ENCODE measurements around the gene XPC. TPM values are rescaled to one million over a fixed set of nuclear protein-coding genes. Genes with fewer than 3 reads are reported as not detected.

XPC gene
- total RNA-seq, 1 experiment from 2014 or later, result 15.1 TPM

DNA sequence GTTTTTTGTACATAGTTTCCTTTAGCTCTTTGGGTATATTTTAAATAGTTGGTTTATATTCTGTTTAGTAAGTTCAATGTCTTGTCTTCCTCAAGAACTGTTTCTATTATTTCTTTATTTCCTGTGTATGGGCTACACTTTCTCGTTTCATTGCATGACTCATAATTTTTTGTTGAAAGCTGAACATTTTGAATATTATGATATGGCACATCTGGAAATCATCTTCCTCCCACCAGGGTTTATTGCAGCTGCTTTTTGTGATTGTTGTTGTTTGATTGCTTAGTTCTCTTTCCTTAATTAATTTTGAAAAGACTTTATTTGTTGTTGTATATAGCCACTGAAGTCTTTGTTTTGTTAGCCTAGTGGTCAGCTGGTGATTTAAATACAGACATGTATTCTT is 44.1 kb upstream of the XPC start:
- Histone ChIP-seq H3K27me3 (ENCODE audit: control insufficient read depth, insufficient read depth, low read length) (no peaks in the 10 kb centered on the region), H3K4me1 (ENCODE audit: control insufficient read depth, insufficient read depth, low read length) (peaks cover 4% of the 10 kb centered on the region; the same call in 1 of the 2 replicates), H3K27ac (ENCODE audit: low read length) (no peak overlapping the region; the same call in 1 of the 2 replicates), H3K36me3 (ENCODE audit: control insufficient read depth, insufficient read depth, low read length) (no peaks in the 10 kb centered on the region), H3K9me3 (ENCODE audit: control insufficient read depth, insufficient read depth, low read depth, low read length) (peaks cover 17% of the 10 kb centered on the region; the same call in 1 of the 2 replicates), H3K4me3 (ENCODE audit: low read depth in 2 of 2, low read length in 2 of 2) (no peak overlapping the region)
- ChIA-PET CTCF (no interaction called here), POLR2A (no interaction called here)
- TF ChIP-seq POLR2AphosphoS5 (IDR thresholded peaks at IDR 0.05; ENCODE audit: low read depth, low read length), result no peak
- no TSS peak for BruUV-seq (replicated peaks)
- in situ Hi-C loops (cut with HindIII; ENCODE audit: low pct_unique_long_range_greater_than_20kb, low sequenced_read_pairs), result no loop called here
- DNase-seq (ENCODE audit: low read depth, low spot score) (no peak), ATAC-seq (no peak)
- intact Hi-C loops (cut with micrococcal nuclease; ENCODE audit: unreplicated experiment), result no loop called here

DNA sequence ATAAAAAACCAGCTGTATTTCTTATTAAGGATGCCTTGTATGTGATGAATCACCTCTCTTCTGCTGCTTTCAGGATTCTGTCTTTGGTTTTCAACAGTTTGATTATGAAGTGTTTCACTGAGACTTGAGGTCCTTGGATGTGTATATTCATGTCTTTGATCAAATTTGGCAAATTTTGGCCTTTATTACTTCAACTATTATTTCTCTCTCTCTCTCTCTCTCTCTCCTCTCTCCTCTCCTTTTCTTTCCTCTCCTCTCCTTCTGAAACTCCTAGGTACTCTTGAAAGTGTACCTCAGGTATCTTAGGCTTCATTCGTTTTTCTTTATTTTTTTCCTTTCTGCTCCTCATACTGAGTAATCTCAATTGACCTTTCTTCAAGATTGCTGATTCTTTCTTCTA is 43.5 kb upstream of the XPC start:
- DNase-seq (ENCODE audit: low read depth, low spot score) (no peak), ATAC-seq (no peak)
- H3K27me3 ChIP-seq (ENCODE audit: control insufficient read depth, insufficient read depth, low read length), result no peaks in the 10 kb centered on the region
- peaks cover 4% of the 10 kb centered on the region; the same call in 1 of the 2 replicates for H3K4me1 ChIP-seq (ENCODE audit: control insufficient read depth, insufficient read depth, low read length)
- no peaks in the 10 kb centered on the region for H3K36me3 ChIP-seq (ENCODE audit: control insufficient read depth, insufficient read depth, low read length)
- H3K27ac ChIP-seq (ENCODE audit: low read length), result no peak overlapping the region
- in situ Hi-C loops (cut with HindIII; ENCODE audit: low pct_unique_long_range_greater_than_20kb, low sequenced_read_pairs), result no loop called here
- no TSS peak for BruUV-seq (replicated peaks)
- TF ChIP-seq, protein P1, sequence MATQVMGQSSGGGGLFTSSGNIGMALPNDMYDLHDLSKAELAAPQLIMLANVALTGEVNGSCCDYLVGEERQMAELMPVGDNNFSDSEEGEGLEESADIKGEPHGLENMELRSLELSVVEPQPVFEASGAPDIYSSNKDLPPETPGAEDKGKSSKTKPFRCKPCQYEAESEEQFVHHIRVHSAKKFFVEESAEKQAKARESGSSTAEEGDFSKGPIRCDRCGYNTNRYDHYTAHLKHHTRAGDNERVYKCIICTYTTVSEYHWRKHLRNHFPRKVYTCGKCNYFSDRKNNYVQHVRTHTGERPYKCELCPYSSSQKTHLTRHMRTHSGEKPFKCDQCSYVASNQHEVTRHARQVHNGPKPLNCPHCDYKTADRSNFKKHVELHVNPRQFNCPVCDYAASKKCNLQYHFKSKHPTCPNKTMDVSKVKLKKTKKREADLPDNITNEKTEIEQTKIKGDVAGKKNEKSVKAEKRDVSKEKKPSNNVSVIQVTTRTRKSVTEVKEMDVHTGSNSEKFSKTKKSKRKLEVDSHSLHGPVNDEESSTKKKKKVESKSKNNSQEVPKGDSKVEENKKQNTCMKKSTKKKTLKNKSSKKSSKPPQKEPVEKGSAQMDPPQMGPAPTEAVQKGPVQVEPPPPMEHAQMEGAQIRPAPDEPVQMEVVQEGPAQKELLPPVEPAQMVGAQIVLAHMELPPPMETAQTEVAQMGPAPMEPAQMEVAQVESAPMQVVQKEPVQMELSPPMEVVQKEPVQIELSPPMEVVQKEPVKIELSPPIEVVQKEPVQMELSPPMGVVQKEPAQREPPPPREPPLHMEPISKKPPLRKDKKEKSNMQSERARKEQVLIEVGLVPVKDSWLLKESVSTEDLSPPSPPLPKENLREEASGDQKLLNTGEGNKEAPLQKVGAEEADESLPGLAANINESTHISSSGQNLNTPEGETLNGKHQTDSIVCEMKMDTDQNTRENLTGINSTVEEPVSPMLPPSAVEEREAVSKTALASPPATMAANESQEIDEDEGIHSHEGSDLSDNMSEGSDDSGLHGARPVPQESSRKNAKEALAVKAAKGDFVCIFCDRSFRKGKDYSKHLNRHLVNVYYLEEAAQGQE (IDR thresholded peaks at IDR 0.05; ENCODE audit: insufficient read depth in 1 of 2, low read depth in 2 of 2, low read length in 1 of 2), result no peak
- TF ChIP-seq, protein P2, sequence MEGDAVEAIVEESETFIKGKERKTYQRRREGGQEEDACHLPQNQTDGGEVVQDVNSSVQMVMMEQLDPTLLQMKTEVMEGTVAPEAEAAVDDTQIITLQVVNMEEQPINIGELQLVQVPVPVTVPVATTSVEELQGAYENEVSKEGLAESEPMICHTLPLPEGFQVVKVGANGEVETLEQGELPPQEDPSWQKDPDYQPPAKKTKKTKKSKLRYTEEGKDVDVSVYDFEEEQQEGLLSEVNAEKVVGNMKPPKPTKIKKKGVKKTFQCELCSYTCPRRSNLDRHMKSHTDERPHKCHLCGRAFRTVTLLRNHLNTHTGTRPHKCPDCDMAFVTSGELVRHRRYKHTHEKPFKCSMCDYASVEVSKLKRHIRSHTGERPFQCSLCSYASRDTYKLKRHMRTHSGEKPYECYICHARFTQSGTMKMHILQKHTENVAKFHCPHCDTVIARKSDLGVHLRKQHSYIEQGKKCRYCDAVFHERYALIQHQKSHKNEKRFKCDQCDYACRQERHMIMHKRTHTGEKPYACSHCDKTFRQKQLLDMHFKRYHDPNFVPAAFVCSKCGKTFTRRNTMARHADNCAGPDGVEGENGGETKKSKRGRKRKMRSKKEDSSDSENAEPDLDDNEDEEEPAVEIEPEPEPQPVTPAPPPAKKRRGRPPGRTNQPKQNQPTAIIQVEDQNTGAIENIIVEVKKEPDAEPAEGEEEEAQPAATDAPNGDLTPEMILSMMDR (IDR thresholded peaks at IDR 0.05), result no peak
- no peak for TF ChIP-seq TCF7L2 (IDR thresholded peaks at IDR 0.05; ENCODE audit: low read depth, low read length)
- TF ChIP-seq SIN3A (IDR thresholded peaks at IDR 0.05; ENCODE audit: borderline replicate concordance, insufficient read depth, low read depth, low read length), result no peak
- TF ChIP-seq POLR2AphosphoS5 (IDR thresholded peaks at IDR 0.05; ENCODE audit: low read depth, low read length), result no peak
- CTCF ChIA-PET, result no interaction called here
- H3K9me3 ChIP-seq (ENCODE audit: control insufficient read depth, insufficient read depth, low read depth, low read length), result peaks cover 17% of the 10 kb centered on the region; the same call in 1 of the 2 replicates
- POLR2A ChIA-PET, result no interaction called here
- intact Hi-C loops (cut with micrococcal nuclease; ENCODE audit: unreplicated experiment), result no loop called here
- H3K4me3 ChIP-seq (ENCODE audit: low read depth in 2 of 2, low read length in 2 of 2), result no peak overlapping the region

DNA sequence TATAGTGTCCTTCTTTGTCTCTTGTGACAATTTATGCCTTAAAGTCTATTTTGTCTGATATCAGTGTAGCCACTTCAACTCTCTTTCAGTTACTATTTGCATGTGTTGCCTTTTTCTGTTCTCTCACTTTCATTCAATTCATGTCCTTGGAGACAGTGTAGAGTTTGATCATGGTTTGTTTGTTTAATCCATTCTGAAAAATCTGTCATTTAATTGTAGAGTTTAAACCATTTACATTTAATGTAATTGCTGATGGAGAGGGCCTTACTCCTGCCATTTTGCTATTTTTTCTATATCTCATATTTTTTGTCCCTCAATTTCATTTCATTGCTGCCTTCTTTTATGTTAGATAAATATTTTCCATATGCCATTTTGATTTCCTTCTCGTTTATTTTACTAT is 42.5 kb upstream of the XPC start:
- no peaks in the 10 kb centered on the region for H3K27me3 ChIP-seq (ENCODE audit: control insufficient read depth, insufficient read depth, low read length)
- in situ Hi-C loops (cut with HindIII; ENCODE audit: low pct_unique_long_range_greater_than_20kb, low sequenced_read_pairs) (no loop called here), intact Hi-C loops (cut with micrococcal nuclease; ENCODE audit: unreplicated experiment) (no loop called here)
- ATAC-seq (no peak), DNase-seq (ENCODE audit: low read depth, low spot score) (no peak)
- H3K9me3 ChIP-seq (ENCODE audit: control insufficient read depth, insufficient read depth, low read depth, low read length), result peaks cover 17% of the 10 kb centered on the region; the same call in 1 of the 2 replicates
- H3K36me3 ChIP-seq (ENCODE audit: control insufficient read depth, insufficient read depth, low read length), result no peaks in the 10 kb centered on the region
- peaks cover 4% of the 10 kb centered on the region; the same call in 1 of the 2 replicates for H3K4me1 ChIP-seq (ENCODE audit: control insufficient read depth, insufficient read depth, low read length)
- no peak overlapping the region for H3K4me3 ChIP-seq (ENCODE audit: low read depth in 2 of 2, low read length in 2 of 2)
- ChIA-PET CTCF (no interaction called here), POLR2A (no interaction called here)
- no peak overlapping the region for H3K27ac ChIP-seq (ENCODE audit: low read length)
- TF ChIP-seq SIN3A (IDR thresholded peaks at IDR 0.05; ENCODE audit: borderline replicate concordance, insufficient read depth, low read depth, low read length), result no peak
- no peak for TF ChIP-seq POLR2AphosphoS5 (IDR thresholded peaks at IDR 0.05; ENCODE audit: low read depth, low read length)
- TF ChIP-seq TCF7L2 (IDR thresholded peaks at IDR 0.05; ENCODE audit: low read depth, low read length), result no peak
- TF ChIP-seq, protein P1 (IDR thresholded peaks at IDR 0.05; ENCODE audit: insufficient read depth in 1 of 2, low read depth in 2 of 2, low read length in 1 of 2), result no peak
- TF ChIP-seq, protein P2 (IDR thresholded peaks at IDR 0.05), result no peak
- no TSS peak for BruUV-seq (replicated peaks)
